IPS DF 19.7 (cell line): ENCODE results near the gene TNFRSF18.

Source experiments
- DNase-seq: peaks from one replicate; pipeline ENCODE4 v3.0.0-alpha.2; 2013; ENCODE audit warnings: low read depth, low spot score

TNFRSF18 gene

DNA sequence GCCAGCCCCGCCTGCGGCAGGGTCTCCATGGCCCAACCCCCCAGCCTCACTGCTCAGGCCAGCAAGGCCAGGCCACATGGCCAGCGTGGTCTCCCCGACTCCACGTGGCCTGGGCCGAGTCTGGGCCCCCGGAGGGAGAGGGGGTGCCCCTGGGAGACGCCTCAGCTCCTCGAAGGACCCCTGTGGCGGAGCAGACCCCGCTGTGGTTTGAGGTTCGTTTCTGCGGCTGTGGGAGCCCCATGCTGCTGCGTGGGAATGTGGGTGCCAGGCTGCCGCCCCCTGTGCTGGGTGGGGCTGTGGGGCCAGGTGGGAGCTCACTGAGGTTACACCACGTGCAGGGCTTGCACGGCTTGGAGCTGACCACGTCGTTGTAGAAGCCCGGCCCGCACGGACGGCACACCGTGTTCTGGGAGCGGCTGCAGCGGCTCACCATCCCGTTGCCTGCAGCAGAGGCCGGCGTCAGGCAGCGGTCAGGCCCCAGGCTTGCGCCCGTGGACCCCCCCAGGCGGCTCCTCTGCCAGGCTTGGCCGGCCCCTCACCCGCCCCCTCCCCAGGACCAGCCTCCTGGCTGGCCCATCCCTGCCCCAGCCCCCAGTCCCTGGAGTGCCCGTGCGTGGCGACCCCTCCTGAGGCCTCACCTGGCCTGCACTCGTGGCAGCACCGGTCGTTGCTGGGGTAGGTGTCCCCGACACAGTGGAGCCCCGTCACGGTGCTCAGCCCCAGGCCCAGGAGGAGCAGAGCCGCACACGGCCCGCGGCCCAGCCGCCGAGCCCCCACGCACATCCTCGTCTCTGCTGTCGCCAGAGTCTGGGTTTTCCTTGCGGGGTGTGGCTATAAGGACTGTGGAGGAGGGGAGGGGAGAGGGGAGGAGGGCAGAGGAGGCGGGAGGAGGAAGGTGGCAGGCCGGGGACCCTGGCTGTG lies 7.2 kb upstream of the TNFRSF18 start, which contains the start of gene TNFRSF4:
TNFRSF4 (minus strand) TSS at position 809 of the 921 bp plus-strand sequence; CDS start at position 783, 26 bp downstream.
- no peak for DNase-seq

DNA sequence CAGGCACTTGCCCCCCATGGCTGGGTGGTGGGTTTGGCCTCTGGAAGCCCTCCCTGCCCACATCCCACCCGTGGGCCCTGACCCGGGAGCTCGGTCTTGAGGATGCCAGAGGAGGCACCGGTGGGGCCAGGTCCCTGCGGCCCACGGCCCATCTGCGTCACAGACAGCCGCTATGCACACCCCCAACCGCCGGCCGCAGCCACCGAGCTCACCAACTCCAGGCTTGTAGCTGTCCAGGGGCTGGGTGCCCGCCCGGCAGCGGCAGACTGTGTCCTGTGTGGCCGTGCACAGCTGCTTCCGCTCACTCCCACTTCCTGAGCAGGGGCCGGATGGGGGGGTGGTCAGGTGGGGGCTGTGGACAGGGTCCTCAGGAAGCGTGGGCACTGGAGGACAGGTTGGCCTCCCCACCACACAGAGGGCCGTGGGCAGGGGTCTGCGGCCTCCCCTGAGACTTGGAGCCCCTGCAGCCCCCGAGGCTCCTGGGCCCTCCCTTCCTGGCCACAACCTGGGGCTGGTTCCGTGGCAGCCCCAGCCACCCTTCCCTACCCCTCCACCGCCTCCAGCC lies 6.5 kb upstream of the TNFRSF18 start:
- no peak for DNase-seq

GRCh38 chr1:1211541-1212441 lies 5.4 kb upstream of the TNFRSF18 start:
- DNase-seq = no peak

DNA sequence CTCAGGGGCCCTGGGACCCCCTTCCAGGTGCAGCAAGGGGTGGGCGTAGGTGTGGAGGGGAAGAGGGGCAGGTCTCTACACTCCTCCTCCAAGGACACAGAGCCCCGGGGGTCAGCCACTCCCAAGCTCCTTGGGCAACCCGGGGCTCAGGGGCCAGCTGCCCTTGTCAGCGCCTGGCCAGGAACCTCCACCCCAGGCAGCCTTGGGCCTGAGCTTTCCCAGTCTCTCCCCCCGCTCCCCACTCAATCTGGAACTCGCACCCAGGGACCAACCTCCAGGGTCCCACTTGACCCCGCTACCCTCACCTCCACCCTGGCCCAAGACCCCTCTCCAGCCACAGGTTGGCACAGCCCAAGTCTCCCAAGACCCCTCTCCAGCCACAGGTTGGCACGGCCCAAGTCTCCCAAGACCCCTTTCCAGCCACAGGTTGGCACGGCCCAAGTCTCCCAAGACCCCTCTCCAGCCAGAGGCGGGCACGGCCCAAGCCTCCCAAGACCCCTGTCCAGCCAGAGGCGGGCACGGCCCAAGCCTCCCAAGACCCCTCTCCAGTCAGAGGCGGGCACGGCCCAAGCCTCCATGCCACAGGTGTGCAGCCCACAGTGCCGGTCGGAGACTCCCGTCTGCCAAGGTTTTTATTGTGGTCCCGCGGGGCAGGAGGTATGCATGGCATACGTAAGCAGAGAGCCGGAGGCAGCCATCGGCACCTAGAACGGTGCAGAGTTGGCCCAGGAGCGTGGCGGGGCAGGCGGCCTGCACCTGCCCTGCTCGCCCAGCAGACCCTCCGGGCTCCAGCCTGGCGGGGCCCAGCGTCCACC lies 4.5 kb upstream of the TNFRSF18 start:
- no peak for DNase-seq

DNA sequence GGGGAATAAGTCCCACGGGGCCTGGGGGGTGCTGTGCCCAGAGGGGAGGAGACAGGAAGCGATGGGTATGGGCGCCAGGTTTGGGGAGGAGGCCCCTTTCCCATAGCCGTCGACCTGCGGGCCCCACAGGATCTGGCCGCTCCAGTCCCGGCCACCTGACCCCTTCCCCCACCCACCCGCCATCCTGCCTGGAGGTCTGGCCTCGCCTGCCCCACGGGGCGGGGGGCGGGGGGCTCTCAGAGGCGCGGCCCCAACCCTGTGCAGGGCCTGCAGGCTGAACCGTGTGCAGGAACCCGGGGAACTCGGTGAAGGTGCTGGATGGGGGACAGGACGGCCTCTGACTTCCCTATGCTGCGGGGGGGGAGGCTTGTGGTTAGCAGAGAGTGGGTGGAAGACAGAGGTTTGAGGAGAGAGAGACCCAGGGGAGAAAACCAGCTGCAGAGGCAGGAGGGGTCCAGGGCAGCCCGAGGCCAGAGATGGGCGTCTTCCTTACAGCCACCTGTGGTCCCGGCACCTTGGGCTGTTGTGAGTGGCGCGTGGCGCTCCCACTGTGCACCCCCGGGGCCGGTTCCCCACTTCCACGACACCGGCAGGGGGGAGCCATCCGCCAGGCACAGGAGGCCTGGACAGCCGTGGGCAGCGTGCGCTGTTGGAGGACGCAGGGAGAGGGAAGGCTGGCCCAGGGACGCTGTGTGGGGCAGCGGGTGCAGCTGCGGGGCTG lies 2.5 kb upstream of the TNFRSF18 start:
- DNase-seq = no peak

DNA sequence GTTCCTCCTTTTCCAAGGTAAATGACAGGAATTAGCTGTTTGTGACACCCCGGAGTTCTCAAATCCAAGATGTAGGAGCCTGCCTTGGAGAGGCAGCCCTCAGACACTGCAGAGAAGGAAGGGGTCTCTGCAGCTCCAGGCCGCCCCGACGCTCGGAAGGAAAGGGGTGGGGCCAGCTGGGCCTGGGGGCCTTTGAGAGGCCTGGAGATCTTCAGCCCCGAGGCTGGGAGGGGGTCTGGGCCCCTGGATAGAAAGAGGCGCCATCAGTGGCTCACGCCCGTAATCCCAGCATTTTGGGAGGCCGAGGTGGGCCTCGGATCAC lies 1.1 kb upstream of the TNFRSF18 start:
- no peak for DNase-seq

- no peak for DNase-seq
These were observed 657 bp upstream of the TNFRSF18 start for GRCh38 chr1:1206966-1207531.

DNA sequence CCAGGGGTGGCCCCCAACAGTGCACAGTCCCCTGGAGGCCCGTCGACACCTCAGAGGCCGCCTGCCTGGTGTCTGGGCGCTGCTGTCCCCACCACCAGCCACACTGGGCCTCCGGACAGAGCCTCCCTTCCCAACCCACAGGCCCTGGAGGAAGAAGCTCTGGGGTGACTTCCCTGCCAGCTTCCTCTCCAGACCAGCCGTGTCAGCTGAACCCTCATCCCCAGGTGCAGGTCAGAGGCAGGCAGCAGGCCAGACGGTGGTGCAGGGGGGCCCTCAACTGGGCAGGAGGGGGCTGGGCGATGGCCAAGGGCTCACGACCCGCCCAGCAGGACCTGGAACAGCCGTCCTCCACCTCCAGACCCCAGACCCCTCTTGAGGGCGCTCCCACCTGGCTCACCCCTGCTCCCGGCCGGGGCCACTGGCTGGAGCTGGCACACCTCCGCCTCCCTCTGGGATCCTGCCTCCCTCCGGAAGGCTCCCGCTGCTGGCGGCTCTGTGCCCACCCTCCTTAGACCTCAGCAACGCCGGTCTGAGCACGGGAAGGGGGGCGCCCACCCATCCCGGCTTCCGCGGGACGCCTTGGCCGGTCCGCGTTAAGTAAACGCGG lies 520 bp downstream of the TNFRSF18 start:
- DNase-seq = no peak

DNA sequence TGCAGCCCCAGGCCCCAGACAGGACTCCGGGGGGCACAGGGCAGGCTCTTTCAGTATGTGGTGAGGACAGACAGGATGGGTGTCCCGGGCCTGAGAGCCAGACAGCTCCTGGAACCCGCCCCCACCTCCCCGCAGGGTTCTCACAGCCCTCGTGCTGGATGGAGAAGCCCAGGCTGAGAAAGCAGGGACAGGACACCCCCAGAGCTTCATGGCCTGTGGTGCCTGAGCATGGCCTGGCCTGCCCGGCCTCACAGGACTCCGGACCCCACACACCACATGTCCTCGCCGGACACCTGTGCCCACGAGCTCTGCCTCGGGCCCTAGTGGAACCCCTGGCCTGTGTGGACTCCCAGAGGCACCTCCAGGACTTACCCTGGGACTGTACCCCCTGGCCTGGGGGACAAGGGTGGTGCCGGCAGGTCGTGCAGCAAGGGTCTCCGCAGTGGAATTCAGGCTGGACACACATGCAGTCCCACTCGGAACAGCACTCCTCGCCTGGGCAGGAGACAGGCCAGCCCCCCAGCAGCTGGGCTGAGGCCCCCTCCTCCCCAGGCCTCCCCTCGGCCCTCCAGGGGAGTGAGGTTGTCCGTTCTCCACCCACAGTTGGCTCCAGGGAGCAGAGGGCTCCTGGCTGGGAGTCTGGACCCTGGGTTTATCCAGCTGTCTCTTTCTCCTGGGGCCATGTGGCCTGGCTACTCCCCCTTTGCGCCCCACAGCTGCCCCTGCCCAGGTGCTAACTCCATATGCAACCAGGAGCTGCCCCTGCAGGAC lies 1.2 kb downstream of the TNFRSF18 start:
- no peak for DNase-seq

GRCh38 chr1:1204425-1204920 lies 1.9 kb downstream of the TNFRSF18 start:
- DNase-seq = no peak

DNA sequence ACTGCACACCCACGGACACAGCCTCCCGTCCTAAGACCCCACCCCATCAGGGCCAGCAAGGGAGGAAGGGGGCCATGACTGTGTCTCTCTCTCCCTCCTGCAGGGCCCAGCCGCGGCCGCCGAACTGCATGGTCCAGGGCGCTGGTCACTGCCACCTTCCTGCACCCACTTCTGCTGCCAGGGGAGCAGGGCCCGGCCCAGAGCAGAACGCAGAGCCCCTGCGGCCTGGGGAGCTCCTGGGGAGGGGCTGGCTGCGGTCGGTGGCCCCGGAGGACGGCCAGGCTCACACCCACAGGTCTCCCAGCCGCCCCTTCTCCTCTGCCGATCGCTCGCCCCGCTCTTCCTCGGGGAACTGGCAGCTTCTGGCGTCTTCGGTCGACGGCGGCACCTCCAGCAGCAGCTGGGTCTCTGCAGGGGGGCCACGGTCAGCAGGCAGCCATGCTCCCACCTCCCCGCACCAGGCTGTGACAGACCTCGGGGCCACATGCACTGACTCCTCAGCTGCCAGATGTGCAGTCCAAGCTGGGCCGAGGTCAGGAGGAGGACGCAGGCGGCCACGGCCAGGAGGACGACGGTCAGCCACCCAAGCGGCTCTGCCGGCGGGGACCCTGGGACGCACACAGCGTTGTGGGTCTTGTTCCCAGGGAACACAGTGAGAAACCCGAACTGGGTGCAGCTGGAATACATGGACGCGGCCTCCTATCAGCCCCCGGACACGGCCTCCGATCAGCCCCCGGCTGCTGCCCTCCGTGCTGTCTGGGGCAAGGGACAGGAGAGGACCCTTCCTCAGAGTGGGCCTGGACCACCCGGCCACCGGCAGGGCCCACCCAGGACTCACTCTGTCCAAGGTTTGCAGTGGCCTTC lies 2.6 kb downstream of the TNFRSF18 start:
- no peak for DNase-seq

- DNase-seq = no peak
These were observed 3.4 kb downstream of the TNFRSF18 start for GRCh38 chr1:1202831-1203560.

- no peak for DNase-seq
These were observed 5.2 kb downstream of the TNFRSF18 start for GRCh38 chr1:1200876-1201810.

GRCh38 chr1:1199961-1200875 lies 6.2 kb downstream of the TNFRSF18 start:
- DNase-seq = no peak
